Fibroblast of pulmonary artery (primary cell): ENCODE data around the gene SH3PXD2A.

ENCODE experiments used
- DNase-seq: peaks from one replicate; pipeline ENCODE4 v3.0.0-alpha.2; 2010; ENCODE audit warnings: low read depth
- H3K4me3 ChIP-seq: replicated peaks from 2 replicates; pipeline ENCODE4 v1.5.1; 2011; ENCODE audit warnings: low read depth, mild to moderate bottlenecking, control low read depth, low read length, moderate library complexity
- TF ChIP-seq, protein P1 (sequence below): IDR thresholded peaks from 2 replicates; pipeline ENCODE4 v1.5.1; 2011; ENCODE audit warnings: mild to moderate bottlenecking, control low read depth, low read length, inconsistent platforms; ENCODE audit errors: missing control alignments

The SH3PXD2A gene

DNA sequence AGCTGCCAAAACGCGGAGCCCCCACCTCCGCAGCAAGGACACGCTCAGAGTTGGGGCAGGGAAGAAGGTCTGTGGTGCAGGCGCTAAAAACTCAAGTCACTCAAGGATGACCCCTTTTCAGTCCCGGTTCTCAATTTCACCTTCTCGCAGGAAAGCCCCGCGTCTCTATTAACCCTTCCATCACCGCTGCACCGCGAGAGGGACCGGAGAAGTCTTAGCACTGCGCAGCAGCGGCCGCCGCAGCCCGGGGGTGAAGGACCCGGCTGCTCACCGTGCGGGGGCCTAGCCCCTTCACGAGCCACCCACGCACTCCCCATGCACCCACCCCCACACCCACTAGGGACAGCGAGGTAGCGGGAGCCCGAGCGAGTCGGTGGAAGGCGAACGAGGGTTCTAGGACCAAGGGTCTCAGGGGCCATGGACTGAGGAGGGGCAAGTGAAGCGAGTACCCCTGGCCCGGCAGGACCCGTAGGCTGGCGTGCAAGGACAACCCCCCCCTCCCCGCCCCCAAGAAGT is 162.9 kb downstream of the SH3PXD2A start:
- DNase-seq, result no peak
- H3K4me3 ChIP-seq, result peak overlapping the region; percentile 48
- TF ChIP-seq, protein P1, sequence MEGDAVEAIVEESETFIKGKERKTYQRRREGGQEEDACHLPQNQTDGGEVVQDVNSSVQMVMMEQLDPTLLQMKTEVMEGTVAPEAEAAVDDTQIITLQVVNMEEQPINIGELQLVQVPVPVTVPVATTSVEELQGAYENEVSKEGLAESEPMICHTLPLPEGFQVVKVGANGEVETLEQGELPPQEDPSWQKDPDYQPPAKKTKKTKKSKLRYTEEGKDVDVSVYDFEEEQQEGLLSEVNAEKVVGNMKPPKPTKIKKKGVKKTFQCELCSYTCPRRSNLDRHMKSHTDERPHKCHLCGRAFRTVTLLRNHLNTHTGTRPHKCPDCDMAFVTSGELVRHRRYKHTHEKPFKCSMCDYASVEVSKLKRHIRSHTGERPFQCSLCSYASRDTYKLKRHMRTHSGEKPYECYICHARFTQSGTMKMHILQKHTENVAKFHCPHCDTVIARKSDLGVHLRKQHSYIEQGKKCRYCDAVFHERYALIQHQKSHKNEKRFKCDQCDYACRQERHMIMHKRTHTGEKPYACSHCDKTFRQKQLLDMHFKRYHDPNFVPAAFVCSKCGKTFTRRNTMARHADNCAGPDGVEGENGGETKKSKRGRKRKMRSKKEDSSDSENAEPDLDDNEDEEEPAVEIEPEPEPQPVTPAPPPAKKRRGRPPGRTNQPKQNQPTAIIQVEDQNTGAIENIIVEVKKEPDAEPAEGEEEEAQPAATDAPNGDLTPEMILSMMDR, result no peak

GRCh38 chr10:103691723-103692435 is 163.5 kb downstream of the SH3PXD2A start:
- TF ChIP-seq, protein P1, result no peak
- DNase-seq, result no peak
- no peak overlapping the region for H3K4me3 ChIP-seq

- no peak for DNase-seq
- H3K4me3 ChIP-seq, result no peak overlapping the region
- TF ChIP-seq, protein P1, result no peak
Observed at GRCh38 chr10:103691267-103691666, 164.1 kb downstream of the SH3PXD2A start.

GRCh38 chr10:103690281-103690680 is 165.1 kb downstream of the SH3PXD2A start:
- DNase-seq, result no peak
- H3K4me3 ChIP-seq, result no peak overlapping the region
- TF ChIP-seq, protein P1, result no peak

DNA sequence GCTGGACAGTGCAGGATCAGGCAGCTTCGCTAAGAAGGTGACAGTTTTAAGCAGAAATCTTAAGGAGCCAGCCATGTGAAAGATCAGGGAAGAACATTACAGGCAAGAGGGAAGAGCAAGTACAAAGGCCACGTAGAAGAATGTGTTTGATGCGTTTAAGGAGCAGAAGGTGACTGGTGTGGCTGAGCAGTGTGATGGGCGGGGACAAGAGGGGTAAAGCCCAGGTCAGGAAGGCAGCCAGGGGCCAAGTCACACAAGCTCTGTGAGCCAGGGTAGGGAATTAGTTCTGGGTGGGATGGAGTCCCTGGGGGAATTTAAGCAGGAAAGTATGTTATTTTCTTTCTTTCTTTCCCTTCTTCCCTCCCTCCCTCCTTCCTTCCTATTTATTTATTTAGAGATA is 166.9 kb downstream of the SH3PXD2A start:
- no peak overlapping the region for H3K4me3 ChIP-seq
- TF ChIP-seq, protein P1, result no peak
- no peak for DNase-seq

DNA sequence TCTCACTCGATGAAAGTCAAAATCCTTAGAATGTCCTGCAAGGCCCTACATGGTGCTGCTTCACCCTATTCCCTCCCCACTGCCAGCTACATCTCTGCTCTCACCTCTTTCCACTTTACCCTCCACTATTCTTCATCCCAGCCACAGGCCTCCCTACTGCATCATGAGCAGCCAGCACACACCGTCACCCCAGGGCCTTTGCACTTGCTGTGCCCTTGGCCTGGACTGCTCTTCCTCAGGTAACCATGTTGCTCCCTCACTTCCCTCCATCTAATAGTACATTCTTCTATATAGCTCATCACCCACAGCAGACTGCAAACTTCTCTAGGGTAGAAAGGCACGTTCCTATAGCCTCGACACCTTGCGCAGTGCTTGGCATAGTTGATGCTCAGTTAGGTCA is 167.7 kb downstream of the SH3PXD2A start:
- H3K4me3 ChIP-seq, result no peak overlapping the region
- DNase-seq, result no peak
- TF ChIP-seq, protein P1, result no peak

DNA sequence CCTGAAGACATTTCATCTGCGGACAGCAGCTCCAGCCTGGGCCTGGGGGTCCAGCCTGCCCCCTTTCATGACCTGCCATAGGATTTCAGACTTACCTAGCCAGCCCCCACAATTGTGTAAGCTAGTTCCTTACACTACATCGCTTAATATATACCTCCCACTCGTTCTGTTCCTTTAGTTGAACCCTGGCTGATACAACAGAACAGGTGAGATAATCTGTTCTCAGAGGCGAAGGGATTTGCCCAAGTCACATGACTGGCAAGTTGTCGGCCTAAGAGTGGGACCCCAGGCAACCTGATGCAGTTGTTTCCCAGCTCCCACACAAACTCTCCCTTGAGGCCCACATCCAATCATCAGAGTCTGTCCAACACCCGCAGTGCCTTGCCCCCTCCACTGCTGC is 168.2 kb downstream of the SH3PXD2A start:
- TF ChIP-seq, protein P1, result no peak
- H3K4me3 ChIP-seq, result no peak overlapping the region
- DNase-seq, result no peak
